ENCODE data around the gene OSBPL2.

- TF ChIP-seq CTCF (IDR thresholded peaks at IDR 0.05) (no peak), POLR2A (IDR thresholded peaks at IDR 0.05) (no peak), POLR2AphosphoS5 (IDR thresholded peaks at IDR 0.05) (no peak)
Observed at GRCh38 chr20:62239278-62239879, 1.1 kb downstream of the OSBPL2 start.
